Measurements from ENCODE around the gene CUEDC1.

DNA sequence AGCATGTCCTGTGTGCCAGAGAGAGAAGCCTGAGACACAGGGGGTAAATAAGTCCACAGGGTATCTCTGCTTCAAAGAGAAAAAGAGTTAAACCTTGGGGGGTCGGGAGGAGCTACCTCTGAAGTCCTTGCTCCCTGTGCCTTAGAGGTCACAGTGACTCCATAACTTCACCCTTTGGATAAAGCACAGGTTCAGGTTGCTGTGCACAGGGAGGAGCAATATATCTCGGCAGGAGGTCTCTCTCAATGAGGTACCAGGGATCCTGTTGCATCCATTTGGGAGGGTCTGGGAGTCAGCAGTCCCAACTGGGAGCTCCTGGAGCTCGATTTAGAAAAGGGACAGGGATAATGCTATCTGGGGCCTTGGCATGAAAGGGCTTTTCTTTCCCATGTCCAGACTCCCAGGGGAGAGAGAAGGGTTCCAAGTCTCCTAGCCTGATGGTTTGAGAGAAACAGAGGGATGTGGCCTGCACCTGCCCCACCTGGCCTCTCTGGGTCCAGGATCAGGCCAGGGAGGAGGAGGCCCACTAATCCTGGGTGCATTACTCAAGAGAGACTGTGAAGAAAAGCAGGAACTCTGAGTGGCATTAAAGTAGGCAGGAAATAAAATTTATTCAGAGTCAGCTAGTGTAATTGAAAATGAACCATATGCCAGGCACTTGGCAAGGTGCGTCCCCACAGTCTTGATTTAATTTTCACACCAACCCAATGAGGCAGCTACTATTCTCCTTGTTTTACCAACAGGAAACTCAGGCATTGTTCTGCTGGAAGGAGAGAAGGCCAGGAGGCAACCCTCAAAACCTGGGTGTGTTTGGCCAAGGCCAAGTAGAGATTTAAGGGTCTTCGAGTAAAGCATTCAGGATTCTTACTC, 40.7 kb downstream of the CUEDC1 start:
- no peak for TF ChIP-seq POLR2AphosphoS5 (IDR thresholded peaks at IDR 0.05; ENCODE audit: low read depth, low read length)
- TF ChIP-seq POLR2A (IDR thresholded peaks at IDR 0.05; ENCODE audit: low read depth, low read length) = no peak
- TF ChIP-seq TAF1 (IDR thresholded peaks at IDR 0.05; ENCODE audit: borderline replicate concordance, low read depth, low read length) = no peak

All from GM12892 (cell line).